Glomerular visceral epithelial cell (primary cell): ENCODE data around the gene PUS1.

Experiments
- DNase-seq: peaks from one replicate; pipeline ENCODE4 v3.0.0-alpha.2; 2016; ENCODE audit errors: extremely low spot score

The PUS1 gene

GRCh38 chr12:131902332-131903241 is 26.5 kb upstream of the PUS1 start:
- no peak for DNase-seq

- no peak for DNase-seq
These were observed 25.5 kb upstream of the PUS1 start for GRCh38 chr12:131903270-131904255.

- no peak for DNase-seq
These were observed 24.7 kb upstream of the PUS1 start for GRCh38 chr12:131904346-131904745.

- no peak for DNase-seq
These were observed 23.9 kb upstream of the PUS1 start for GRCh38 chr12:131905081-131905629.

- DNase-seq = no peak
These were observed 23.4 kb upstream of the PUS1 start for GRCh38 chr12:131905630-131906091.

- no peak for DNase-seq
These were observed 21.5 kb upstream of the PUS1 start for GRCh38 chr12:131907379-131908091.

- DNase-seq = no peak
These were observed 20.7 kb upstream of the PUS1 start for GRCh38 chr12:131908092-131909080.

- no peak for DNase-seq
These were observed 19.9 kb upstream of the PUS1 start for GRCh38 chr12:131909081-131909751.

- no peak for DNase-seq
These were observed 19.3 kb upstream of the PUS1 start for GRCh38 chr12:131909752-131910219.

- no peak for DNase-seq
These were observed 18.6 kb upstream of the PUS1 start for GRCh38 chr12:131910302-131911027.

- DNase-seq = no peak
These were observed 17.9 kb upstream of the PUS1 start for GRCh38 chr12:131911028-131911650.

GRCh38 chr12:131911851-131912477 is 17.1 kb upstream of the PUS1 start:
- DNase-seq = no peak

- DNase-seq = peak; percentile 87
These were observed 16.4 kb upstream of the PUS1 start for GRCh38 chr12:131912518-131913274.

- DNase-seq = no peak
These were observed 15.4 kb upstream of the PUS1 start for GRCh38 chr12:131913666-131914065.

- no peak for DNase-seq
These were observed 14.8 kb upstream of the PUS1 start for GRCh38 chr12:131914179-131914702.

GRCh38 chr12:131915000-131915689 is 13.9 kb upstream of the PUS1 start:
- no peak for DNase-seq
